Cerebellar nuclear complex (tissue), 1 donor: ENCODE data around the gene TMEM186.
"Not testable (repeated sequence)": the region's sequence is repeated elsewhere in the genome, so short reads cannot be mapped to it uniquely, and the experiment has no call there.

ENCODE experiments used
- DNase-seq, 2 experiments: peaks; one replicate each; lab custom pipeline; 2025; lab: John Stamatoyannopoulos, UW

TMEM186 gene

DNA sequence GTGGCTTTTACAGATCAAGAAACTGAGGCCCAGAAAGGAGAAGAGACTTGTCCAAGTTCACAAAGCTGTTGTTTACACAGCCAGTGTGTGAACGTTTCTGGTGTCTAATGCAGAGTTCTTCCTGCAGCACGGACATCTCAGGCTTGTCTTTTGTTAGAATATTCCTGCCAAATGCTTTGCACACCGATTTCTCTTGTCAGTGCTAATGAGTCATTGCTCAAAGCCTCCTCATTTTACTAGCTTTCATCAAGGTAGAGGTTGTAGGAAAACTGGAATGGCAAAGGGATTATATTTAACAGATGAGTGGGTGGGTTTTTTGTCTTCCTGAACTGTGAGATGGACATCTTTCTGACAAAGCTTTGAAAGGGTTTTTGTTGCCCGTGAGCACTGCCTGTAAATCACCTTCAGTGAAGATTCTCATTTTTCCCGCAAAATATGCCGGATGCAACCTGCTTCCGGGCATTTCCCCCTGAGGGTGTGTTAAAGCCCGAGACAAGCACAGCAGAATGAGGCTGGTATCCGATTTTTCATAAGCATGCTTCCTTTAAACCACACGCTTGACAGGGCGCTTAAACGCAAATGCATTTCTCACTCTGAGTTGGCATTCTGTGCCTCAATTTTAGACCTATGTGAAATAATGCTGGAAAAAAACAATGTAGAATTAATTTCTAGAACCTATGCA is 14.9 kb upstream of the TMEM186 start:
- no peak for DNase-seq

GRCh38 chr16:8808613-8809353 is 11.3 kb upstream of the TMEM186 start:
- no peak for DNase-seq

DNA sequence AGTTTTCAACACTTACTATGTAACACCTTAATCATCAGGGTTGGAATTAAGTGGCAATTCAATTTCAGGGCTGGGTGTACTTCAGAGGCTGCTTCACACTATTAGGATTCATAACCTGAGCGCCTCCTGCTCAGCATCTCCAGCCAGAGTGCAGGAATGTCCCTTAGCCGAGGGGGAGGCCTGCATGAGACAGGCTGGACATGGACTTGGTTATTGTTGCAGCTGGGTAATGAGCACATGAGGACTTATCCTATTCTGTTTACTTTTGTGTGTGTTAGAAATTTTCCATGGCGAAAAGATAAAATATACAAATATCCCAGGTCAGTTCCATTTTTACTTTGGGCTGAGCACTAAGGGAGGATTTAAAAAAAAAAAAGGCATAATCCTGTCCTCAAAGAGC is 10.6 kb upstream of the TMEM186 start:
- no peak for DNase-seq

GRCh38 chr16:8807189-8807588 is 9.8 kb upstream of the TMEM186 start:
- no peak for DNase-seq

DNA sequence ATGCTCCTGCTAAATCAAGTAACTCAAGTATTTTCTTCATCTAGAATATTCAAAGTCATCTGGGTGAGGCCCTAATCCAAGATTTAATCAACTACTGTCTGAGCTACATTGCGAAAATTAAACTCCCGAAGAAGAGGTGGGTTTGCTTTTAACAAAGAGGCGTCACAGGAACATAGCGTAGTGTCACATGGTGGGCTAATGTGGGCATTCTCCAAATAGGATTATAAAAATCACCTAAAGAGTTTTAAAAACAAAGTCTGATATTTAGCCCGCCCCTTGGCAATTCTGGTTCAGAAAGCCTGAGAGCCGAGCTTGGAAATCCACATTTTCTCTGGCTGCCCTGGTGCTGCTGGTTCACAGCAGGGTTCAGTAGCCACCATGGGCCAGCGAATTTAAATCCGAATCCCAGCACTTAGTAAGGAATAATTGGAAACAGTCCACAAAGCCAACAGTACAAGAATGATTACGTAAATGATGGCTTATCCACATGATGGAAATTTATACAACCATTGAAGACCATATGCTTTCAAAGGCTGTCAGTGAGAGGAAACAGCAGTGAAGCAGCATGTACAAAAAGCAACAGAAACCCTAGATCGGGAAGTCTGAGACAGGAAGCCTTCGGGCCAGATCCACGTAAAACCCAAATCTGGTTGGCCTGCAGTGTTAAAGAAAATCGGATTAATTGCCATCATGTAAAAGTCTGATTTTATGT is 9.0 kb upstream of the TMEM186 start:
- DNase-seq: no peak

- no peak for DNase-seq
These were observed 6.9 kb upstream of the TMEM186 start for GRCh38 chr16:8804313-8804712.

GRCh38 chr16:8803733-8804132 is 6.3 kb upstream of the TMEM186 start:
- not testable (repeated sequence) for DNase-seq

GRCh38 chr16:8801701-8802100 is 4.3 kb upstream of the TMEM186 start:
- no peak for DNase-seq

DNA sequence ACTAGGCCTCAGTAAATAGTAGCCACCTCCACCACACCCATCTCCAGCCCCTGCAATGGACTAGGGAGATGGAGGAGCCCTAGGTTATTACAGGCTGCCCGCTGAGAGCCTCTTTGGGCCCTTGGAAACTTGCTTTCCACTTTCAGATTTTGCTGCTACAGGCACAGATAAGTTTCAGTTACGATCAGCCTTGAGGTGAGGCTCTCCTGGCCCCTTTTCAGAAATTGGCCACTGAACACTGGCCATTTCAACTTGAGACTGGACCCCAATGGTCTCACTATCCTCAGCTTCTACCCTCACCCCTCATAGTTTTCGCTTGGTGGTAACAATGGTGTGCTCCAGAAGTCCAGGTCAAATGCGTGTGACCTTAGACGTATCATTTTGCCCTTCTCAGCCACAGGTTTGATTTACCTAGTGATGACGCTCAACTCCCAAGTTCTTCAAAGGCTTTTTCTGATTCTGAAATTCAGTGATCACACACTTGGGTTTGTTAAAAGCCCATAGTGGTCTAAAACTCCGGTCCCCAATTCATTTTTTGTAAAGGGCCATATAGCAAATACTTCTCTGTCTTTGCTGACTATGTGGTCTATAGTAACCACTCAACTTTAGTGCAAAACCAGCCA is 1.2 kb upstream of the TMEM186 start:
- no peak for DNase-seq

- no peak for DNase-seq
These were observed 712 bp upstream of the TMEM186 start for GRCh38 chr16:8798174-8798527.

GRCh38 chr16:8796469-8797363 is 723 bp downstream of the TMEM186 start:
- no peak for DNase-seq

DNA sequence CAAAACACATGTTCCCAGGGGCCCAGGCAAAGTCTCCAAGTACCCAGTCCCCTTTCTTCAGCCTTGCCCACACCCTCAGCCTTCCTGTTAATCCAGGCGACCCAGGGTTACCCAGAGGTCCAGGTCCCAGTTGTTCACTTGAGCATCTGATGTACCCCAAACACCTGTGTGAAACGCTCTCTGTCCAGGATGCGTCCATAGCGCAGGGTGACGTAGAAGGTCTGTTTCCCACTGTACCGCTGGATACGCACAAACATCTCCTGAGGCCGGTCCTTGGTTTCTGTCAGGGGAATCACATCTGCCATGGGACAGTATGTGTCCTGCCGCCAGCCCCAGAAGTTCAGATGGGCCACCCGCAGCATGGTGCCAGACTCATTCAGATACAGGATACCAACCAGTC is 1.6 kb downstream of the TMEM186 start:
- no peak for DNase-seq

- no peak for DNase-seq
These were observed 2.3 kb downstream of the TMEM186 start for GRCh38 chr16:8795091-8795490.

GRCh38 chr16:8788578-8789172 is 8.8 kb downstream of the TMEM186 start:
- DNase-seq: no peak

DNA sequence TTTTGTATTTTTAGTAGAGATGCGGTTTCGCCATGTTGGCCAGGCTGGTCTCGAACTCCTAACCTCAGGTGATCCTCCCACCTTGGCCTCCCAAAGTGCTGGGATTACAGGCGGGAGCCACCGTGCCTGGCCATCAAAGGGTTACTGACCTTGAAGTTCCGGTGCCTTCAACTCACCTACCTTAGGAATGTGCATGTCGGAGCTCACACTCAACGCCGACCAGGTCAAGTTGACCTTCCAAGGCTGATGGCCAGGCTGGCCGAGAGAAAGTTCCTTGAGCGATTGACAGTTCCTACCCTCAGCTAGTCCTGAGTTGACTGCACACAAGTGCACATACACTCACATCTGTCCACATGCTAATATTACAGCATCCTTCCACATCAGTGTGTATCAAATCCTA is 11.1 kb downstream of the TMEM186 start:
- not testable (repeated sequence) for DNase-seq

DNA sequence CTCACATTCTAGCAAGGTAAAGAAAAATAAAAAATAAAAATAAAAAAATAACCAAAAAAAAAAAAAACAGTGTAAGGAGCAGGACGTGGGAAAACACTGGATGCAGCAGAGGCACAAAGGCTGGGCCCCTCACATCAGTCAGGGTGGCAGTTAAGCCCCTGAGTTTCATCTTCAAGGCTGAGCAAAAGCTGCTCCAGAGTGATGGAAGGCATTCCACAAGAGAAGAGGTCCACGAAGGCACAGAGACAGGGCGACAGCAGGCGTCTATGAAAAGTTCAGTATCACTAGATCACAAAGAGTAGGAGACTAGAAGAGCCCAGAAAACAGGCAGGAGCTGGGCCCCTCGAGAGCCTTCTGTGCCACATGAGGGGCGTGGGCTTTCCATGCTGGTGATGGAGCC is 12.0 kb downstream of the TMEM186 start:
- no peak for DNase-seq

- no peak for DNase-seq
These were observed 14.8 kb downstream of the TMEM186 start for GRCh38 chr16:8782673-8783072.

DNA sequence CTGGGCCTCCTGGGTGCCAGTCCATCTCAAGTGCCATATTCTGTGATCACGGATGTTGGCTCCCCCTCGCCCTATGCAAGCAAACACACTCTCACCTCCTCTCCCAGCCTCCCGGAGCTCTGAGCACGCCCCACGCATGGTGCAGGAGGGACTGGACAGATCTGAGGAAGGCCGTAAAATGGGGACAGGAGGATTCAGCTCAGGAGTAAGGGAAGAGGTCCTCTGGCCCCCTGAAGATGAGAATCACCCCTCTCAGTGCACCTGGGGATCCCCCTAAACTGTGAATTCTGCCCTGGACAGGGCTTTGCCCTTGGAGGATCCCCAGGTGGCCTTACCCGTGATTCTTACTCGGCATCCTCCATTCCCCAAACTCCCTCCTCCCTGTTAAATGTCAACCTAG is 15.6 kb downstream of the TMEM186 start:
- DNase-seq: no peak

GRCh38 chr16:8777217-8777616 is 20.2 kb downstream of the TMEM186 start:
- DNase-seq: no peak

DNA sequence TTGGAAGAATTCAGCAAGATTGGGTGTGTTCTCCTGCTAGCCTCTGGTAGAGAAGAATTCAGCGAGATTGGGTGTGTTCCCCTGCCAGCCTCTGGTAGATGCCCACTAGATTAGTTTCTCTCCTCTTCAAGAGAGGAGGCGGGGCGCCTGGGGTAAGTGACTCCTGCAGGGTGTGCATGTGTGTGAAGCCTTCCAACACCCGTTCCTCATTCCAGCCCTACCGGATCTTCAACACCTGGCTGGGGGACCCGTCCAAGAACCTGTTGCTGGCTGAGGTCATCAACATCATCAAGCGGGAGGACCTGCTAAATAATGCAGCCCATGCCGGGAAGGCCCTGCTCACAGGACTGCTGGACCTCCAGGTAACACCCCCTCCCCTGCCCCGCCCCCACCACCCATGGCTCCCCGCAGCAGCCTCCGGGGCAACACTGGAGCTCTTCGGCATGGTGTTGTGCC is 21.3 kb downstream of the TMEM186 start:
- DNase-seq: no peak

DNA sequence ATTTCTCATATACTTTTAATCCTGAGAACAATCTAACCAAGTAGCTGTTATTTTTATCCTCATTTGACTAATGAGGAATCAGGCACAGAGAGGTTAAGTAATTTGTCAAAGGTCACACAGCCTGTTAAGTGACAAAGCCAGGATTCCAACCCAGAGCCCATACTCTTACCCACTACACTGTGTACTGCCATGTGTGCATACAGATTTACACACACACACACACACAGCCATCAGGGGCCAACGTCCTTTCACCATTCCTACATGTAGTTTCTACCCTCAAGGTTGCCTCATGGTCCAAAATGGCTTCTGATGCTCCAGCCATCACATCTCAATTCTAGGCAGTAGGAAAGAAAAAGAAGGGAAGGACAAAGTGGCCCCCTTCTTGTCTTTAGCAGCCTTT is 22.1 kb downstream of the TMEM186 start:
- DNase-seq: no peak
